Right lobe of liver (tissue), 6 donors: Measurements from ENCODE around the gene MANSC4. TPM values are rescaled to one million over a fixed set of nuclear protein-coding genes. Genes with fewer than 3 reads are reported as not detected.

Experiments
- ATAC-seq, 4 donors: fragments of 200-7000 bp; cut with Tn5 transposase; one replicate each; pipeline ENCODE4 v1.9.1; 2020; ENCODE audit warnings: mild to moderate bottlenecking in 4 of 4, moderate library complexity in 4 of 4
- DNase-seq, 3 donors: peaks; one replicate each; pipeline ENCODE4 v3.0.0-alpha.2; 2020
- H3K27ac ChIP-seq, 3 donors: fragments of 200-600 bp; one replicate each; pipeline ENCODE4 v1.8.0; 2022
- H3K27me3 ChIP-seq, 2 donors: fragments of 200-600 bp; one replicate each; pipeline ENCODE4 v1.8.0; 2022
- H3K36me3 ChIP-seq, 4 donors: fragments of 200-600 bp; sonication (generic) in 1 of 4; one replicate each; pipeline versions ENCODE4 v1.5.1 to v1.8.0; 2017 to 2022; ENCODE audit warnings: control low read depth in 1 of 4
- H3K4me1 ChIP-seq, 4 donors: fragments of 200-600 bp; sonication (generic) in 1 of 4; one replicate each; pipeline versions ENCODE4 v1.5.1 to v1.8.0; 2017 to 2022; ENCODE audit warnings: control low read depth in 1 of 4
- H3K4me3 ChIP-seq, 3 donors: fragments of 200-600 bp; one replicate each; pipeline ENCODE4 v1.8.0; 2022
- H3K9me3 ChIP-seq, 4 donors: fragments of 200-600 bp; sonication (generic) in 1 of 4; one replicate each; pipeline versions ENCODE4 v1.5.1 to v1.8.0; 2017 to 2022; ENCODE audit warnings: control low read depth in 1 of 4
- CTCF ChIP-seq, 4 donors: fragments of 200-600 bp in 3 of 4; fragments of 450-650 bp in 1 of 4; IDR thresholded peaks; one replicate each; pipeline versions ENCODE4 v1.5.1 to v1.8.0; 2016 to 2022; ENCODE audit warnings: antibody characterized with exemption in 4 of 4, mild to moderate bottlenecking in 2 of 4
- POLR2A ChIP-seq: fragments of 450-650 bp; IDR thresholded peaks from one replicate; pipeline ENCODE4 v1.6.1; 2017; ENCODE audit warnings: antibody characterized with exemption, mild to moderate bottlenecking
- WGBS: methylation state at CpG from one replicate; pipeline ENCODE4 v1.1.6; 2018; ENCODE audit warnings: low coverage, low lambda C conversion rate; ENCODE audit not compliant: insufficient coverage; ENCODE audit errors: missing lambda C conversion rate; 5-methylcytosine and 5-hydroxymethylcytosine counted together
- intact Hi-C, 2 donors: fragments of 100-400 bp; cut with DNase I; formaldehyde crosslinking; loops; one replicate each; pipeline versions ENCODE4 v1.11.2 to v1.14.1; 2022
- total RNA-seq, 6 experiments: library from RNA; depleted of rRNA in 2 of 6; stranded (reverse); fragments of >200 nt in 2 of 6; fragmentation: NEBNext Ultra II Directional in 3 of 6; extraction: Animal tissue kit (Norgen Biotek cat#: 25700) in 3 of 6; gene quantifications; one replicate each; pipeline versions ENCODE4 v1.1.0 to v1.2.4, GENCODE V29; 2016 to 2023
- donor health status: DM: no; HTN: yes; CAD: no.
- donor health status: DM: no; HTN: no; CAD: no.
- donor health status: DM: no; HTN: no; CAD: no.
- donor health status: DM: no; HTN: yes; CAD: no.
- donor health status: DM: no; HTN: yes; CAD: no.

The MANSC4 gene
- total RNA-seq, 6 experiments from 2014 or later: not detected

- TF ChIP-seq POLR2A: no peak
- no peak for TF ChIP-seq CTCF (IDR thresholded peaks at IDR 0.05)
- intact Hi-C loops: no loop called here
- Histone ChIP-seq H3K9me3 (no peaks in the 10 kb centered on the region), H3K36me3 (peaks cover 0 to 34% (median 4%) of the 10 kb centered on the region in 4 donors), H3K27me3 (no peaks in the 10 kb centered on the region), H3K4me1 (no peaks in the 10 kb centered on the region), H3K27ac (no peak overlapping the region), H3K4me3 (no peak overlapping the region)
- WGBS: 86% methylated on average over 1 of the region's 1 CpG
- ATAC-seq (no peak), DNase-seq (no peak)
Measured at GRCh38 chr12:27733791-27734190, 46.2 kb downstream of the MANSC4 start.

- ATAC-seq (peak; percentile 89 to 90 (median 89)), DNase-seq (no peak)
- Histone ChIP-seq H3K27me3 (no peaks in the 10 kb centered on the region), H3K27ac (no peak overlapping the region), H3K36me3 (peaks cover 0 to 28% (median 4%) of the 10 kb centered on the region in 4 donors), H3K4me3 (no peak overlapping the region), H3K4me1 (no peaks in the 10 kb centered on the region), H3K9me3 (no peaks in the 10 kb centered on the region)
- peak; percentile 80 to 93 (median 83) for TF ChIP-seq CTCF (IDR thresholded peaks at IDR 0.05)
- no peak for TF ChIP-seq POLR2A
- 18% methylated on average over 3 of the region's 3 CpGs for WGBS
- intact Hi-C loops: no loop called here
Measured at GRCh38 chr12:27733052-27733656, 46.9 kb downstream of the MANSC4 start.

GRCh38 chr12:27732281-27732680 lies 47.8 kb downstream of the MANSC4 start:
- no peaks in the 10 kb centered on the region for H3K4me1 ChIP-seq
- peak; percentile 27 to 45 (median 41) for TF ChIP-seq CTCF (IDR thresholded peaks at IDR 0.05)
- no peak for TF ChIP-seq POLR2A
- no peaks in the 10 kb centered on the region for H3K9me3 ChIP-seq
- H3K4me3 ChIP-seq: no peak overlapping the region
- DNase-seq (peak; percentile 37 to 67 (median 63)), ATAC-seq (peak; percentile 81 to 96 (median 96))
- H3K36me3 ChIP-seq: peaks cover 0 to 24% (median 4%) of the 10 kb centered on the region in 4 donors
- H3K27ac ChIP-seq: no peak overlapping the region
- H3K27me3 ChIP-seq: no peaks in the 10 kb centered on the region
- WGBS: 24% methylated on average over 2 of the region's 2 CpGs
- intact Hi-C loops: no loop called here

- peaks cover 0 to 23% (median 2%) of the 10 kb centered on the region in 4 donors for H3K36me3 ChIP-seq
- H3K9me3 ChIP-seq: no peaks in the 10 kb centered on the region
- no peak overlapping the region for H3K4me3 ChIP-seq
- no peaks in the 10 kb centered on the region for H3K4me1 ChIP-seq
- ATAC-seq (no peak), DNase-seq (no peak)
- TF ChIP-seq CTCF (IDR thresholded peaks at IDR 0.05): no peak
- no peak for TF ChIP-seq POLR2A
- no peaks in the 10 kb centered on the region for H3K27me3 ChIP-seq
- intact Hi-C loops: no loop called here
- H3K27ac ChIP-seq: no peak overlapping the region
- 87% methylated on average over 4 of the region's 4 CpGs for WGBS
Measured at GRCh38 chr12:27730097-27730588, 49.9 kb downstream of the MANSC4 start.
